ENCODE results near the gene BDNF. TPM values are rescaled to one million over a fixed set of nuclear protein-coding genes. Genes with fewer than 3 reads are reported as not detected.

BDNF gene
- total RNA-seq, 2 experiments from 2014 or later = not detected

DNA sequence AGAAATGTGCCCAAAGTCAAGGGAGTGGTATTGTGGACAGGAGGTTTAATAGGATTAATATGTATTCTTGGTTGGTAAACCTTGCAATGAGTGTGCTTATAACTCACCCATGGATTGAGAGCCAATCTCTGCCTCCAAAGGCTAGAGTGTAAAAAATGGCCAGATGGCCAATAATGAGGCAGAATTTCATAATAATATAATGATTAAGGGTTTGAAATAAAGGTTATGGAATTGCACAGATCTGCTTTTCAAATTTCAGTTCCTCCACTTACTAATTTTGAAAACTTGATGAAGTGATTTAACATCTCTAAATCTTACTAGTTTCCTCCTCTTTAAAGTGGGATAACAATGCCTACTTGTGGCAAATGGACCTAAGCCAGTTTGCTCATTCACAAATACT, 94.8 kb downstream of the BDNF start:
- H3K27ac Mint-ChIP-seq = no peak overlapping the region
- peaks cover 1% of the 10 kb centered on the region for H3K27me3 Mint-ChIP-seq
- ATAC-seq (ENCODE audit: low read depth) (no peak), DNase-seq (no peak)
- no peaks in the 10 kb centered on the region for H3K9me3 Mint-ChIP-seq
- POLR2A ChIA-PET = no interaction called here
- H3K36me3 Mint-ChIP-seq = no peaks in the 10 kb centered on the region
- no peak overlapping the region for H3K4me3 Mint-ChIP-seq
- no peaks in the 10 kb centered on the region for H3K4me1 Mint-ChIP-seq

Other genes starting within 250 kb of the BDNF start
- under 1 TPM; 0.11 to 0.22 TPM for gene LGR4, start 227.7 kb downstream of the BDNF start, total RNA-seq
- 10 to 100 TPM; 23.7 to 23.9 TPM for gene LIN7C, start 193.7 kb downstream of the BDNF start, total RNA-seq